Measurements from ENCODE around the gene UBE2J1. TPM values are rescaled to one million over a fixed set of nuclear protein-coding genes. Genes with fewer than 3 reads are reported as not detected.
A peak's percentile ranks its signal among the peaks of the same experiment; 100 is the strongest.

UBE2J1 gene
- total and polyA plus RNA-seq, 9 of the 15 experiments (the other 6 are each of a cell fraction or from before 2014, with no cell fraction given), result 11.6 to 32.6 (median 22.0) TPM

DNA sequence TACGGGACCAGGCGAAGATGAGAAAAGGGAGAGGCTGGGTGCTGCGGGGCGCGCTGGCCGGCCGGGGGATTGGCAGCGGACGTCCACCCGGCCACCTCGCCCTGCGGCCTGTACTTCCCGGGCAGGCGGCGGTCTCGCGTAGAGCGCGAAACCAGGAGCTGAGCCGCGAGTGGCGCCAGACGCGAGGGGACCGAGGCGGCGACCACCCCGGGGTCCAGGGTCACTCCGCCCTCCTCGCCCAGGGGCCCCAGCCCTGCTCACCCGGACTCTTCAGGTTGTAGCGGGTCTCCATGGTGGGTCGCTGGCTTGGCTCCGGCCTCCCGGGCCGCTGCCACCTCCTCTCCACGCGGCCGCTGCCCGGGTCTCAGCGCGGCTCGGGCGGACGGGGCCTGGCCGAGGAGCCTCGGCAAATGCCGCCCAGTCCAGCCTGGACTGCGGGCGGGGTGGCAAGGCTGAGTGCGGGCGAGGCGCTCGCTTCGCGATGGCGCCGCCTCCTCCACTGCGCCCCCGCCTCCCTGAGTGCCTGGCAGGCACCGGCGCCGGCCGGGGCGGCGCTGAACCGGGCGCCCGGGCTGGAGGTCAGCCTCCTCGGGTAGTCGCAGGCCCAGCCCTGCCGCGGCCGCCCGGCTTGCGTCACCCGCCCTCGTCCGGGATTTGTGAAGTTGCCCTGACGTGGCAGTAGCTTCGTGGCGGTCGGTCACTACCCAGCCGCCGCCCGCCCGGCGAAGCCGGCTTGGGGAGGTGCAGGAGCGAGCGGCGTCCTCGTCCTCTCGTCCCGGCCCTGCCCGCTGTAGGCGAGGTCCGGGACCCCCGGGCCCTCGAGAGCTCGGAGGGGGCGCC, at the start of gene UBE2J1 (continued):
- TF ChIP-seq TFE3 (CRISPR knock-in tag; IDR thresholded peaks at IDR 0.05) (no peak), ZNF318 (IDR thresholded peaks at IDR 0.05; ENCODE audit: borderline replicate concordance in 1 of 2, low read depth in 1 of 2) (no peak), ZNF75A (CRISPR knock-in tag; IDR thresholded peaks at IDR 0.05) (no peak), SIX5 (IDR thresholded peaks at IDR 0.05; ENCODE audit: borderline replicate concordance in 1 of 2, insufficient read depth in 1 of 2, low read depth in 1 of 2, low read length in 2 of 2) (no peak), ZNF280A (IDR thresholded peaks at IDR 0.05; ENCODE audit: low read depth, partially characterized antibody) (no peak), ZNF699 (CRISPR knock-in tag; IDR thresholded peaks at IDR 0.05; ENCODE audit: insufficient replicate concordance) (no peak), SMARCC2 (IDR thresholded peaks at IDR 0.05; ENCODE audit: low read depth) (no peak), NEUROD1 (IDR thresholded peaks at IDR 0.05; ENCODE audit: borderline replicate concordance, low read depth, low read length, partially characterized antibody) (peak; percentile 48), ZKSCAN3 (CRISPR knock-in tag; IDR thresholded peaks at IDR 0.05) (no peak), LARP7 (IDR thresholded peaks at IDR 0.05) (no peak), ESRRB (CRISPR knock-in tag; IDR thresholded peaks at IDR 0.05; ENCODE audit: borderline replicate concordance) (no peak), MECOM (CRISPR knock-in tag; IDR thresholded peaks at IDR 0.05) (no peak), STAT5B (CRISPR knock-in tag; IDR thresholded peaks at IDR 0.05) (no peak)
- TF ChIP-seq, protein P1, sequence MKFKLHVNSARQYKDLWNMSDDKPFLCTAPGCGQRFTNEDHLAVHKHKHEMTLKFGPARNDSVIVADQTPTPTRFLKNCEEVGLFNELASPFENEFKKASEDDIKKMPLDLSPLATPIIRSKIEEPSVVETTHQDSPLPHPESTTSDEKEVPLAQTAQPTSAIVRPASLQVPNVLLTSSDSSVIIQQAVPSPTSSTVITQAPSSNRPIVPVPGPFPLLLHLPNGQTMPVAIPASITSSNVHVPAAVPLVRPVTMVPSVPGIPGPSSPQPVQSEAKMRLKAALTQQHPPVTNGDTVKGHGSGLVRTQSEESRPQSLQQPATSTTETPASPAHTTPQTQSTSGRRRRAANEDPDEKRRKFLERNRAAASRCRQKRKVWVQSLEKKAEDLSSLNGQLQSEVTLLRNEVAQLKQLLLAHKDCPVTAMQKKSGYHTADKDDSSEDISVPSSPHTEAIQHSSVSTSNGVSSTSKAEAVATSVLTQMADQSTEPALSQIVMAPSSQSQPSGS (CRISPR knock-in tag; IDR thresholded peaks at IDR 0.05), result peak; percentile 61; the same call in 1 of the 2 replicates
